HG02678 (cell line): ENCODE data around the gene KCNN3.

ENCODE experiments used
- ATAC-seq: cut with Tn5 transposase; IDR thresholded peaks from one replicate; pipeline ENCODE4 v1.9.1; 2021; ENCODE audit warnings: mild to moderate bottlenecking, moderate library complexity; ENCODE audit not compliant: unreplicated experiment

The KCNN3 gene

GRCh38 chr1:154752273-154753030, 117.6 kb downstream of the KCNN3 start:
- no peak for ATAC-seq

GRCh38 chr1:154751690-154752089, 118.4 kb downstream of the KCNN3 start:
- no peak for ATAC-seq

DNA sequence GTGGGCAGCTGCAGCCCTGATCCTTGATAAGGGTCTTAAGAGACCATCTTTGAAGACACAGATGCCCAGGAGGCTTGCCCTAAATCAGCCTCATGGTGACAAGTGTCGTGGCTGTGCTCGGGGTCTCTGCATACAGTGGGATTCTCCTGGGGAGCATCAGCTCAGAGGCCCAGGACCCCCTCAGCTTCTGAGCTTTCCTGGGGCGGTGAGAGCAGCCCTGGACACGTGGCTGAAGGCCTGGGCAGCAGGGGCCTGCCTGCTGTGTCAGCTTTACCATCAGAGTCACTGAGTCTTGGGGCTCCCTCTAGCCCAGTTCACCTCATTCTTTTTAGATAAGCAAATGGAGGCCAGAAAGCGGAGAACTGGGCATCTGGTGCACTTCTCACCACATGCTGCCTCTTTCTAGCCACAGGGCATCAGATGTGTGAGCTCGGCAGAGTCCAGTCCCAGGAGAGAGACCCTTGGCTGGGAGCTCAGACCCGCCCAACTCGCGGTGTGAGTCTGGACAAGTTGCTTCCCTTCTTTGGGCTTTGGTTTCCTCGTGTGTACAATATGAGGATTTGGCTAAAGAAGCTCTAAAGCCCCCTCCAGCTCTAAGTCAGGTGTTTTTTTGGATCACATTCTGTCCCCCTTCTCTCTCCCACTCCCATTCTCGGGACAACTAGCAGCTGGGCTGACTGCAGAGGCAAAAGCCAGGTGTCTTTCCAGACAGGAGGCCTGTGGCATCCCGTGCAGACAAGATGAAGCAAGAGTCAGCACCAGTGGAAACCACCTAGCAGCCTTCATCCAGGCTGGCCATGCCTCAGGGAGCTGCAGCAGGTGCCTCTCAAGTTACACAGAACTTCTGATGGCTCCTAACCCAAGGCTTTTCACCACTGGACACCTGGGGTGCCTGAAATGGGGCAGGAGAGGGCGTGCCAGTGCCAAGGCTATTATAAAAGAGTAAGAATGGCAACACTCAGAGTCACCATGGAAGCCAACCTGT, 119.1 kb downstream of the KCNN3 start:
- no peak for ATAC-seq

GRCh38 chr1:154749078-154749760, 120.9 kb downstream of the KCNN3 start:
- ATAC-seq = no peak

GRCh38 chr1:154748405-154748775, 121.7 kb downstream of the KCNN3 start:
- ATAC-seq = no peak

- peak; percentile 92 for ATAC-seq
These were observed 122.2 kb downstream of the KCNN3 start for GRCh38 chr1:154747740-154748404.

DNA sequence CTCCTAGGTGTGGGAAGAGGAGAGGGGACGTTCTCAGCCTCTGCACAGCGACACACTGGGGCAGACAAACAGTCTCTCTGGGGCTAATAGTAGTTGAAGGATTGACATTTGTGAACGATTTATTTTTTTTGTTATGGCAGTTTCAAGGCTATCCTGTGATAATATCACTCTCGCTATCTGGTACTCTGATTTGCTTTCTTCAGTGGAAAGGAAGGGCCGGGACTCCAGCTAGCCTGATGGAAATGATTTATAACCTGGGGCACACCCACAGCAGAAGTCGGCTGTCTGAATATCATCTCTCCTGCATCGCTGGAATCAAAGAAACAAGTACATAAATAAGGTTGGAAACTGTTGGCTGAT, 122.7 kb downstream of the KCNN3 start:
- ATAC-seq = no peak

DNA sequence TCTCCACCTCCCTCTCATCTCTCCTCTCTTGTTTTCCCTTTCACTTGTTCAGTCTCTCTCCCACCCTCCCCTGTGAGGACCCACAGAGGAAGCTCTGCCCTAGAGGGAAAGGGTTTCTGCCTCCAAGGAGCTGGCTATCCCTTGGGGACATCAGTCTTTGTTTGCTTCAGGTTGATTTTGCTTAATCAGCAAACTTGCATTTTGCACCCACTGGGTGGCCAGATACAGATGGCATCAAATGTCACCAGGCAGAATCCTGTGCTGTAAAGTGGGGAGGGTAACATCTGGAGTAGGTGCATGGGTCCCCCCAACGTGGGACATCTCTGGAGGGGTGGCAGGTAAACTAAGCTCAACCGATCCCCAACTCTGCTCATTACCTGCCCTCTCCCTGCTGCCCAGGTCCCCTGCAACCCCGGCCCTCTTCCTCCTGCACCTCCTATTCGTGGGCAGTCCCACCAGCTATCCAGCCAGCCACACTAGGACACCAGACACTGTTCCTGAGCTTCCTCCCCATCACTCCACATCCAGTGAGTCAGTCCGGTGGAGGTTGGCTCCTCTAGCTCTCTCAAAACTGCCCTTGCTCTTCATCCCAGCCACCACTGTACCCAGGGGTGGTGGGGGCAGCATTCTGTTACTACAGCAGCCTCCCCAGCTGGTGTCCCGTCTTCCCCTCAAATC, 123.3 kb downstream of the KCNN3 start:
- no peak for ATAC-seq

DNA sequence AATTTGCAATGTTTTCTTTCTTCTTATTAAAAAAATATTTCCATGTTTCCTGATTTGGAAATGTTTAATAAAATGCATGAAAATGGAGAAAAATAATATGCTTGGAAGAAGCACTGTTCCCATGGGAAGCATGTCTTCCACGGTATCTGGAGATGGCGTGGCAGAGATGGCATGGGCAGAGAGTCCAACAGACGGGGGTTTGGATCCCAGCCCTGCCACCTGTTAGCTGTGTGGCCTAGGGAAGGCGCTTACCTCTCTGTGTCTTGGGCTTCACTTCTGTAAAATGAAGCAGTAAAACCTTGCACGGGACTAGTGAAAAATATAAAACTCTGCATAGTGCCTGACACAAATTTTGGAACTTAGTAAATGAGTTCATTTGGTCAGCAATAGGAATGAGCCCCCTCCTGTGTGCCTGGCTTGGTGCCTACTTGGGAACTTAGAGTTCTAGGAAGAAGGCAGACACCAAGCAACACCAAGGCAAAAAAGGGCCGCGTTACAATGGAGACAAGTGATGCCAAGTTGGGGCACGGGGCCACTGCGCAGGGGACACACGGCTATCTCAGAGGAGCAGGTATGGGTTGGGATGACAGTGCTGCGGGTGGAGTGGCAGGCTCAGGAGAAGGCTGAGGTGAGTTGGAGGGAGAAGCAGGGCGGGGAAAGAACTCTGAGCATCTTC, 124.2 kb downstream of the KCNN3 start:
- ATAC-seq = no peak

DNA sequence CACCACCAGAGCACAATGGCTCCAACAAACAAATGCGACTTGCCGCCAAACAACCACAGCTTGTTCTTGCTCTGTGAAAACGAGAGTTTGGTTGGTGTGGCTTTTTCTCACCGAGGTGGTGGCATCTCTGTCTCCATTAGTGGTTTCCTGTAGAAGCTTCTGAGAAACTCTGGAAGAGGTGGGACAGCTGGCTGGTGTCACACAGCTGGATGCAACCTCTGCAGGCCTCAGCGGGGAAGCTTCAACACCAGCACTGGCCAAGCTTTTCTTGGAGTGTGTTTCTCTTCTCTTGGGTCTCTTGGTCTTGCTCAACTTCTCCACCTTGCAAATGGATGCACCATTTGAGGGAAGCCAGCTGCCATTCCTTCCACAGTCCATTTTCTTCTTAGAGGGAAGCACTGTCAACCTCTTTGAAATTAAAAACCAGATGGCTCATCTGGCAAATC, 124.8 kb downstream of the KCNN3 start:
- no peak for ATAC-seq

DNA sequence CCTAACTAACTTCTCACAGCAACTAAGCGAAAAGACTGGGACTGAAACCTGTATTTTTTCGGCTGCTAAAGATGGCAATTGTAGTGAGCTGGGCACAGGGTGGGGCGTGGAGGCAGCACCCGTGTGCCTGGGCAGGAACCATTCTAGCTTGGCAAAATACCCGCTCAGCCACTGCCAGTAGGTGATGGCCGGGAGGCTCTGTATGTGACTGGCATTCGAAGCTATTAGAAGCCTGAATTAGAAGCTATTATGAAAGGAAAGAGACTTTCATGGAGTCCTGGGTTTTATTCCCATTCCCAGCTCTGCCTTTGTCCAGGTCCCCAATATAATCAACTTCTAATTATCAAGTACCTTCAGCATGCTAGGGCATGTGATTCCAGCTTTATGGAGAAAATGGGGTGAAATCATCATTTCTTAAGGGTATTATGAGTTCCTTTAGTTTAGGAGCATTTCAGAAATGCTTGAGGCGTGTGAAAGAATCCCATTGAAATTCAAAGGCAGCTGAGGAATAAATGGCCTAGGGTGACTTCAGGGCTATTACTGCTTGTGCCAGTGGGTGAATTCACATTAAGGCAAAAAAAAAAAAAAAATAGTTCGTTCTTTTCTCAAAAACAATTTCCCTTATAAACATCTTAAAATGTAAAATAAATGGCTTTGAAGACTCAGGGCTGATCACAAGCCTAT, 125.6 kb downstream of the KCNN3 start:
- ATAC-seq = no peak

DNA sequence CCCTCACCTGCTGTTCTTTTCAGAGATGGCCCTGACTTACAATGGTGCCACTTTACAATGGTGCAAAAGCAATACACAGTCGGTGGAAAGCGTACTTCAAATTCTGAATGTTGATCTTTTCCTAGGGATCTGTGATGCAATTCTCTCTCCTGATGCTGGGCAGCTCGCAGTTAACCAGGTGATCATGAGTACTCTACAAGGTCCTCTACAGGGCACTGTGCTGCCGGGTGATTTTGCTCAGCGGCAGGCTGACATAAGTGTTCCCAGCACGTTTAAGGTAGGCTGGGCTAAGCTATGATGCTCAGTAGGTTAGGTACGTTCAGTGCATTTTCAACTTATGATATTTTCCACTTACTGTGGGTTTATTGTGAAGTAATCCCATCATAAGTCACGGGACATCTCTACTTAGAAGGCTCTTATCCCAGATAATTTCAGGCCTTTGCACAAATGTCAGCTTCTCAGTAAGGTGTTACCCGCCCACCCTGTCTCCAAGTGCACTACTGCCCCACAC, 126.5 kb downstream of the KCNN3 start:
- no peak for ATAC-seq

DNA sequence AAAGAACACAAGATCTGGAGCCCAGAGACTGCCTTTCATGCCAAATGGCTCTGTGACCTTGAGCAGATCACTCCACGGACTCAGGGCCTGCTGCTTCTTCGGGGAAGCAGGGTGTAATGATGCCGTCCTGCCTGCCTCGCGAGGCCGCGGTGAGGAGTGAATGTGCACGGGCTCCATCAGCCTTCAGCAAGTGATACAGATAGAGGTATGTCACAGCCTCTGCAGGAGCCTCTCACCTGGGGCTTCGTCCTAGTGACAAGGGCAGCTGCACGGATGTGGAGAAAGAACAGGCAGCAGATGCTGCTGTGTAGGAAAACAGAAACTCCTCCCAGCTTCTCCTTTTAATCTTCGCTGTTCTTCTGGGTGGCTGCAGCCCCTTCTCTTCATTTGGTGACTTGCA, 127.5 kb downstream of the KCNN3 start:
- no peak for ATAC-seq

- ATAC-seq = no peak
These were observed 128.2 kb downstream of the KCNN3 start for GRCh38 chr1:154741741-154742495.

GRCh38 chr1:154741327-154741726, 128.8 kb downstream of the KCNN3 start:
- no peak for ATAC-seq

GRCh38 chr1:154739654-154740053, 130.4 kb downstream of the KCNN3 start:
- ATAC-seq = no peak

GRCh38 chr1:154736841-154737240, 133.2 kb downstream of the KCNN3 start:
- no peak for ATAC-seq

GRCh38 chr1:154735804-154736168, 134.3 kb downstream of the KCNN3 start:
- ATAC-seq = no peak
